ENCODE data around the gene PON2. TPM values are rescaled to one million over a fixed set of nuclear protein-coding genes. Genes with fewer than 3 reads are reported as not detected.

PON2 gene
- total and polyA plus RNA-seq, 2 of the 13 experiments (the other 11 are each of a cell fraction or from before 2014, with no cell fraction given): 202 to 217 TPM

GRCh38 chr7:95396136-95397032 lies 38.4 kb downstream of the PON2 start, which contains the start of gene PON3 (continued):
- TF ChIP-seq, protein P1, sequence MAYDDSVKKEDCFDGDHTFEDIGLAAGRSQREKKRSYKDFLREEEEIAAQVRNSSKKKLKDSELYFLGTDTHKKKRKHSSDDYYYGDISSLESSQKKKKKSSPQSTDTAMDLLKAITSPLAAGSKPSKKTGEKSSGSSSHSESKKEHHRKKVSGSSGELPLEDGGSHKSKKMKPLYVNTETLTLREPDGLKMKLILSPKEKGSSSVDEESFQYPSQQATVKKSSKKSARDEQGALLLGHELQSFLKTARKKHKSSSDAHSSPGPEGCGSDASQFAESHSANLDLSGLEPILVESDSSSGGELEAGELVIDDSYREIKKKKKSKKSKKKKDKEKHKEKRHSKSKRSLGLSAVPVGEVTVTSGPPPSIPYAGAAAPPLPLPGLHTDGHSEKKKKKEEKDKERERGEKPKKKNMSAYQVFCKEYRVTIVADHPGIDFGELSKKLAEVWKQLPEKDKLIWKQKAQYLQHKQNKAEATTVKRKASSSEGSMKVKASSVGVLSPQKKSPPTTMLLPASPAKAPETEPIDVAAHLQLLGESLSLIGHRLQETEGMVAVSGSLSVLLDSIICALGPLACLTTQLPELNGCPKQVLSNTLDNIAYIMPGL (CRISPR knock-in tag; IDR thresholded peaks at IDR 0.05; ENCODE audit: borderline replicate concordance in 1 of 2, low read depth in 1 of 2): peak; percentile 91 to 97
- TF ChIP-seq ARHGAP35 (CRISPR knock-in tag; IDR thresholded peaks at IDR 0.05; ENCODE audit: borderline replicate concordance) (no peak), ZNF747 (CRISPR knock-in tag; IDR thresholded peaks at IDR 0.05; ENCODE audit: borderline replicate concordance) (peak; percentile 86), MEF2D (CRISPR knock-in tag; IDR thresholded peaks at IDR 0.05) (no peak), RARG (CRISPR knock-in tag; IDR thresholded peaks at IDR 0.05; ENCODE audit: low read depth) (no peak), GATA4 (IDR thresholded peaks at IDR 0.05; ENCODE audit: borderline replicate concordance, low read depth) (0 out of 2 replicates have a peak, but pooled peaks have one; percentile 23), HMGA1 (CRISPR knock-in tag; conservative IDR thresholded peaks at IDR 0.05) (no peak), KDM1A (CRISPR knock-in tag; IDR thresholded peaks at IDR 0.05) (no peak), ZNF782 (CRISPR knock-in tag; IDR thresholded peaks at IDR 0.05; ENCODE audit: borderline replicate concordance) (no peak; the same call in 1 of the 2 replicates), ZNF678 (CRISPR knock-in tag; IDR thresholded peaks at IDR 0.05) (0 out of 2 replicates have a peak, but pooled peaks have one; percentile 64), ZNF552 (CRISPR knock-in tag; IDR thresholded peaks at IDR 0.05; ENCODE audit: borderline replicate concordance) (0 out of 2 replicates have a peak, but pooled peaks have one; percentile 51), HOXA9 (CRISPR knock-in tag; IDR thresholded peaks at IDR 0.05; ENCODE audit: borderline replicate concordance) (peak; percentile 40; the same call in 1 of the 2 replicates), RXRA (CRISPR knock-in tag; IDR thresholded peaks at IDR 0.05) (peak; percentile 89), CHD2 (IDR thresholded peaks at IDR 0.05; ENCODE audit: low read depth, low read length) (no peak), POGZ (CRISPR knock-in tag; IDR thresholded peaks at IDR 0.05) (peak; percentile 87)
- TF ChIP-seq, protein P2, sequence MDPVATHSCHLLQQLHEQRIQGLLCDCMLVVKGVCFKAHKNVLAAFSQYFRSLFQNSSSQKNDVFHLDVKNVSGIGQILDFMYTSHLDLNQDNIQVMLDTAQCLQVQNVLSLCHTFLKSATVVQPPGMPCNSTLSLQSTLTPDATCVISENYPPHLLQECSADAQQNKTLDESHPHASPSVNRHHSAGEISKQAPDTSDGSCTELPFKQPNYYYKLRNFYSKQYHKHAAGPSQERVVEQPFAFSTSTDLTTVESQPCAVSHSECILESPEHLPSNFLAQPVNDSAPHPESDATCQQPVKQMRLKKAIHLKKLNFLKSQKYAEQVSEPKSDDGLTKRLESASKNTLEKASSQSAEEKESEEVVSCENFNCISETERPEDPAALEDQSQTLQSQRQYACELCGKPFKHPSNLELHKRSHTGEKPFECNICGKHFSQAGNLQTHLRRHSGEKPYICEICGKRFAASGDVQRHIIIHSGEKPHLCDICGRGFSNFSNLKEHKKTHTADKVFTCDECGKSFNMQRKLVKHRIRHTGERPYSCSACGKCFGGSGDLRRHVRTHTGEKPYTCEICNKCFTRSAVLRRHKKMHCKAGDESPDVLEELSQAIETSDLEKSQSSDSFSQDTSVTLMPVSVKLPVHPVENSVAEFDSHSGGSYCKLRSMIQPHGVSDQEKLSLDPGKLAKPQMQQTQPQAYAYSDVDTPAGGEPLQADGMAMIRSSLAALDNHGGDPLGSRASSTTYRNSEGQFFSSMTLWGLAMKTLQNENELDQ (CRISPR knock-in tag; IDR thresholded peaks at IDR 0.05; ENCODE audit: borderline replicate concordance): no peak
- TF ChIP-seq, protein P3, sequence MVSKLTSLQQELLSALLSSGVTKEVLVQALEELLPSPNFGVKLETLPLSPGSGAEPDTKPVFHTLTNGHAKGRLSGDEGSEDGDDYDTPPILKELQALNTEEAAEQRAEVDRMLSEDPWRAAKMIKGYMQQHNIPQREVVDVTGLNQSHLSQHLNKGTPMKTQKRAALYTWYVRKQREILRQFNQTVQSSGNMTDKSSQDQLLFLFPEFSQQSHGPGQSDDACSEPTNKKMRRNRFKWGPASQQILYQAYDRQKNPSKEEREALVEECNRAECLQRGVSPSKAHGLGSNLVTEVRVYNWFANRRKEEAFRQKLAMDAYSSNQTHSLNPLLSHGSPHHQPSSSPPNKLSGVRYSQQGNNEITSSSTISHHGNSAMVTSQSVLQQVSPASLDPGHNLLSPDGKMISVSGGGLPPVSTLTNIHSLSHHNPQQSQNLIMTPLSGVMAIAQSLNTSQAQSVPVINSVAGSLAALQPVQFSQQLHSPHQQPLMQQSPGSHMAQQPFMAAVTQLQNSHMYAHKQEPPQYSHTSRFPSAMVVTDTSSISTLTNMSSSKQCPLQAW (CRISPR knock-in tag; IDR thresholded peaks at IDR 0.05): no peak
- TF ChIP-seq, protein P4, sequence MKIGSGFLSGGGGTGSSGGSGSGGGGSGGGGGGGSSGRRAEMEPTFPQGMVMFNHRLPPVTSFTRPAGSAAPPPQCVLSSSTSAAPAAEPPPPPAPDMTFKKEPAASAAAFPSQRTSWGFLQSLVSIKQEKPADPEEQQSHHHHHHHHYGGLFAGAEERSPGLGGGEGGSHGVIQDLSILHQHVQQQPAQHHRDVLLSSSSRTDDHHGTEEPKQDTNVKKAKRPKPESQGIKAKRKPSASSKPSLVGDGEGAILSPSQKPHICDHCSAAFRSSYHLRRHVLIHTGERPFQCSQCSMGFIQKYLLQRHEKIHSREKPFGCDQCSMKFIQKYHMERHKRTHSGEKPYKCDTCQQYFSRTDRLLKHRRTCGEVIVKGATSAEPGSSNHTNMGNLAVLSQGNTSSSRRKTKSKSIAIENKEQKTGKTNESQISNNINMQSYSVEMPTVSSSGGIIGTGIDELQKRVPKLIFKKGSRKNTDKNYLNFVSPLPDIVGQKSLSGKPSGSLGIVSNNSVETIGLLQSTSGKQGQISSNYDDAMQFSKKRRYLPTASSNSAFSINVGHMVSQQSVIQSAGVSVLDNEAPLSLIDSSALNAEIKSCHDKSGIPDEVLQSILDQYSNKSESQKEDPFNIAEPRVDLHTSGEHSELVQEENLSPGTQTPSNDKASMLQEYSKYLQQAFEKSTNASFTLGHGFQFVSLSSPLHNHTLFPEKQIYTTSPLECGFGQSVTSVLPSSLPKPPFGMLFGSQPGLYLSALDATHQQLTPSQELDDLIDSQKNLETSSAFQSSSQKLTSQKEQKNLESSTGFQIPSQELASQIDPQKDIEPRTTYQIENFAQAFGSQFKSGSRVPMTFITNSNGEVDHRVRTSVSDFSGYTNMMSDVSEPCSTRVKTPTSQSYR (CRISPR knock-in tag; IDR thresholded peaks at IDR 0.05; ENCODE audit: borderline replicate concordance): 0 out of 2 replicates have a peak, but pooled peaks have one; percentile 13

Data from HepG2 (cell line).